ENCODE data around the gene TMEM235. TPM values are rescaled to one million over a fixed set of nuclear protein-coding genes. Genes with fewer than 3 reads are reported as not detected.

Gene TMEM235
- total and polyA plus RNA-seq, 9 of the 15 experiments (the other 6 are each of a cell fraction or from before 2014, with no cell fraction given): not detected

- TF ChIP-seq MITF (IDR thresholded peaks at IDR 0.05) (no peak), SRSF9 (IDR thresholded peaks at IDR 0.05; ENCODE audit: borderline replicate concordance, low read depth, low read length) (no peak), ZNF75A (CRISPR knock-in tag; IDR thresholded peaks at IDR 0.05) (no peak), HNRNPUL1 (IDR thresholded peaks at IDR 0.05; ENCODE audit: low read length) (no peak), THAP12 (CRISPR knock-in tag; IDR thresholded peaks at IDR 0.05) (no peak), KAT2B (IDR thresholded peaks at IDR 0.05; ENCODE audit: low read depth, low read length) (no peak), MYNN (IDR thresholded peaks at IDR 0.05) (peak; percentile 58; the same call in 1 of the 2 replicates), MYNN (CRISPR knock-in tag; IDR thresholded peaks at IDR 0.05) (no peak), CREM (IDR thresholded peaks at IDR 0.05; ENCODE audit: low read depth) (0 out of 2 replicates have a peak, but pooled peaks have one; percentile 11), ZNF583 (CRISPR knock-in tag; IDR thresholded peaks at IDR 0.05) (no peak), PCBP2 (IDR thresholded peaks at IDR 0.05; ENCODE audit: low read depth, low read length, poor library complexity, severe bottlenecking) (no peak), PBX2 (CRISPR knock-in tag; IDR thresholded peaks at IDR 0.05; ENCODE audit: low read depth) (peak; percentile 36; the same call in 1 of the 2 replicates), PBX2 (tag; conservative IDR thresholded peaks at IDR 0.05; ENCODE audit: low read depth) (0 out of 2 replicates have a peak, but pooled peaks have one; percentile 12), JUND (IDR thresholded peaks at IDR 0.05; ENCODE audit: borderline replicate concordance, low read depth, low read length) (peak; percentile 65), JUND (tag; IDR thresholded peaks at IDR 0.05; ENCODE audit: borderline replicate concordance, low read depth, low read length) (peak; percentile 51; the same call in 1 of the 3 replicates), PKNOX1 (IDR thresholded peaks at IDR 0.05) (peak; percentile 84)
Observed at GRCh38 chr17:78239489-78239931, 8.1 kb downstream of the TMEM235 start (continued).
